HepG2 (cell line): ENCODE measurements around the gene SLC43A1. TPM values are rescaled to one million over a fixed set of nuclear protein-coding genes. Genes with fewer than 3 reads are reported as not detected.

ENCODE experiments used
- ATAC-seq: fragments of 200-7000 bp; cut with Tn5 transposase; 3 replicates; pipeline ENCODE4 v1.9.1; 2020; ENCODE audit warnings: mild to moderate bottlenecking, moderate library complexity
- BruUV-seq: library from RNA; stranded (reverse); fragments of 400-500 nt; replicated peaks from 2 replicates; lab custom pipeline; 2021; lab: Mats Ljungman, UMichigan
- CTCF ChIA-PET: fragments of 300-600 bp; formaldehyde crosslinking; extraction: SDS; loops from one replicate; lab custom pipeline; 2021; ENCODE audit warnings: low total read pairs, inconsistent platforms, low intra/inter-chr PET ratio; lab: Yijun Ruan, JAX
- POLR2A ChIA-PET: fragments of 350-600 bp; sonication (Branson Sonifier 250); formaldehyde crosslinking; loops from one replicate; lab custom pipeline; 2020; ENCODE audit warnings: antibody characterized with exemption, inconsistent platforms; lab: Yijun Ruan, JAX
- DNase-seq: peaks from one replicate; pipeline ENCODE4 v3.0.0-alpha.2; 2015; ENCODE audit warnings: low spot score
- FAIRE-seq: peaks from 3 replicates; lab custom pipeline; 2011; peaks lifted over from hg19 to GRCh38; lab: Jason Lieb, UNC
- H2AFZ ChIP-seq: one replicate; pipeline ENCODE4 v1.6.1; 2011; ENCODE audit warnings: low read length, inconsistent platforms
- H3K27ac ChIP-seq: fragments of 300-600 bp; 3 replicates; pipeline ENCODE4 v1.8.0; 2011; ENCODE audit warnings: mixed run types, mild to moderate bottlenecking, mixed read lengths, low read length, inconsistent platforms; ENCODE audit not compliant: insufficient read depth; ENCODE audit errors: extremely low read length
- H3K27me3 ChIP-seq, 2 experiments: fragments of 200-600 bp in 1 of 2; 2 replicates in 1 of 2; 3 replicates in 1 of 2; pipeline versions ENCODE4 v1.6.0 to v1.8.0; 2011; ENCODE audit warnings: low read length in 2 of 2, mild to moderate bottlenecking in 2 of 2, moderate library complexity in 2 of 2, inconsistent platforms in 1 of 2; ENCODE audit not compliant: insufficient read depth in 2 of 2, control insufficient read depth in 1 of 2
- H3K36me3 ChIP-seq, 2 experiments: fragments of 200-600 bp in 1 of 2; replicated peaks in 1 of 2; 2 replicates in 1 of 2; 3 replicates in 1 of 2; pipeline versions ENCODE4 v1.5.1 to v1.8.0; 2011; ENCODE audit warnings: low read length in 2 of 2, inconsistent platforms in 1 of 2; ENCODE audit not compliant: insufficient read depth in 2 of 2, control insufficient read depth in 1 of 2
- H3K4me1 ChIP-seq: 2 replicates; pipeline ENCODE4 v1.5.1; 2012; ENCODE audit warnings: low read length, inconsistent platforms; ENCODE audit not compliant: insufficient read depth
- H3K4me2 ChIP-seq: 2 replicates; pipeline ENCODE4 v1.6.0; 2011; ENCODE audit warnings: low read depth, low read length, inconsistent platforms
- H3K4me3 ChIP-seq, 3 experiments: fragments of 200-600 bp in 1 of 3; sonication (generic), shearing (Covaris generic) in 1 of 3; replicated peaks in 1 of 3; 2 replicates each; pipeline ENCODE4 v1.5.1; 2011 to 2016; ENCODE audit warnings: low read length in 3 of 3, inconsistent platforms in 2 of 3, low read depth in 2 of 3, mild to moderate bottlenecking in 2 of 3, control low read depth in 1 of 3, mixed read lengths in 1 of 3; ENCODE audit not compliant: insufficient read depth in 1 of 3
- H3K79me2 ChIP-seq: one replicate; pipeline ENCODE4 v1.6.1; 2011; ENCODE audit warnings: low read length, inconsistent platforms; ENCODE audit not compliant: insufficient read depth
- H3K9ac ChIP-seq: 2 replicates; pipeline ENCODE4 v1.6.0; 2011; ENCODE audit warnings: mild to moderate bottlenecking, low read depth, low read length, inconsistent platforms; ENCODE audit not compliant: insufficient read depth
- H3K9me3 ChIP-seq: 2 replicates; pipeline ENCODE4 v1.5.1; 2012; ENCODE audit warnings: mild to moderate bottlenecking, low read length
- H4K20me1 ChIP-seq: 2 replicates; pipeline ENCODE4 v1.6.0; 2011; ENCODE audit warnings: inconsistent platforms, mild to moderate bottlenecking, low read length, moderate library complexity; ENCODE audit not compliant: insufficient read depth
- CCAR2 ChIP-seq: fragments of 200-400 bp; formaldehyde crosslinking; optimal IDR thresholded peaks from 2 replicates; pipeline ENCODE3; 2018; ENCODE audit warnings: low read depth, mild to moderate bottlenecking, low read length, moderate library complexity
- CSRNP1 ChIP-seq: sonication (generic); formaldehyde crosslinking; IDR thresholded peaks from 2 replicates; pipeline ENCODE4 v1.8.1; 2023; ENCODE audit warnings: mild to moderate bottlenecking, missing genetic modification reagents
- FOSL2 ChIP-seq: sonication (generic); formaldehyde crosslinking; IDR thresholded peaks from 2 replicates; pipeline ENCODE4 v1.4.0; 2020; ENCODE audit warnings: missing genetic modification reagents
- GATAD2A ChIP-seq: IDR thresholded peaks from 2 replicates; pipeline ENCODE4 v1.6.1; 2016
- NFIC ChIP-seq: IDR thresholded peaks from 2 replicates; pipeline ENCODE4 v1.6.1; 2012; ENCODE audit warnings: mild to moderate bottlenecking, low read length, inconsistent platforms
- PHF8 ChIP-seq: sonication (generic); formaldehyde crosslinking; IDR thresholded peaks from 2 replicates; pipeline ENCODE4 v1.5.0; 2020; ENCODE audit warnings: missing genetic modification reagents
- PRDM4 ChIP-seq: sonication (generic); formaldehyde crosslinking; IDR thresholded peaks from 2 replicates; pipeline ENCODE4 v1.9.0; 2021; ENCODE audit warnings: missing genetic modification reagents, borderline replicate concordance
- THAP9 ChIP-seq: sonication (generic); formaldehyde crosslinking; IDR thresholded peaks from 2 replicates; pipeline ENCODE4; 2020; ENCODE audit warnings: missing genetic modification reagents, mild to moderate bottlenecking, borderline replicate concordance
- ZFP82 ChIP-seq: sonication (generic); formaldehyde crosslinking; IDR thresholded peaks from 2 replicates; pipeline ENCODE4 v1.5.1; 2020; ENCODE audit warnings: mild to moderate bottlenecking, missing genetic modification reagents, borderline replicate concordance
- ZUFSP ChIP-seq: sonication (generic); formaldehyde crosslinking; IDR thresholded peaks from 2 replicates; pipeline ENCODE4 v1.9.0; 2021; ENCODE audit warnings: missing genetic modification reagents, mild to moderate bottlenecking, borderline replicate concordance
- WGBS: methylation state at CpG from one replicate; pipeline ENCODE4 v1.1.6; 2017; ENCODE audit warnings: low lambda C conversion rate; 5-methylcytosine and 5-hydroxymethylcytosine counted together
- in situ Hi-C: cut with HindIII; loops from 2 replicates; pipeline ENCODE4 v1.10.0; 2017; ENCODE audit warnings: low pct_unique_long_range_greater_than_20kb; ENCODE audit not compliant: extremely low pct_ligation_motif_present
- intact Hi-C: fragments of 100-400 bp; cut with micrococcal nuclease; formaldehyde crosslinking; loops from one replicate; pipeline ENCODE4 v1.10.0; 2022; ENCODE audit not compliant: unreplicated experiment
- polyA plus RNA-seq, 8 experiments: library from polyadenylated mRNA; depleted of rRNA in 3 of 8; stranded (reverse) in 7 of 8; unstranded in 1 of 8; fragments of >200 nt; fragmentation: Illumina TruSeq in 4 of 8; extraction: Trizol in 4 of 8; gene quantifications; 2 replicates each; pipeline versions ENCODE4 v1.2.1 to v1.2.3, GENCODE V29; 2011 to 2016; ENCODE audit warnings: low read depth in 4 of 8, missing spikeins in 1 of 8, mixed read lengths in 1 of 8; ENCODE audit not compliant: insufficient read depth in 1 of 8
- total RNA-seq, 5 experiments: library from RNA; depleted of rRNA; stranded (reverse); fragments of >200 nt; fragmentation: Illumina TruSeq; extraction: Trizol; gene quantifications; 2 replicates each; pipeline ENCODE4 v1.2.3, GENCODE V29; 2016; ENCODE audit warnings: low read depth in 1 of 5

SLC43A1 gene
- total and polyA plus RNA-seq, 2 of the 13 experiments (the other 11 are each of a cell fraction or from before 2014, with no cell fraction given): 72.3 to 87.6 TPM

- TF ChIP-seq PRDM4 (CRISPR knock-in tag) (no peak), THAP9 (CRISPR knock-in tag) (no peak), ZUFSP (CRISPR knock-in tag) (no peak), ZFP82 (CRISPR knock-in tag) (no peak)
These were observed 13.1 kb downstream of the SLC43A1 start (continued) for GRCh38 chr11:57502376-57502775.

GRCh38 chr11:57501953-57502352 lies 13.5 kb downstream of the SLC43A1 start:
- no peaks in the 10 kb centered on the region for H3K27me3 ChIP-seq
- H3K27ac ChIP-seq: peak overlapping the region; percentile 55
- 72% methylated on average over 4 of the region's 4 CpGs for WGBS
- ChIA-PET CTCF (no interaction called here), POLR2A (interaction anchor here (0.6 to 9.7 kb wide), 5 partner anchors 9 to 253 kb away, joined by 3 to 111 read pairs (median 3); partner anchors contain the start of gene SLC43A1)
- H3K36me3 ChIP-seq: peaks cover 14 to 53% of the 10 kb centered on the region in 2 experiments; a peak in 4 of 5 replicates
- DNase-seq: no peak
- H3K4me3 ChIP-seq: no peak overlapping the region
- H3K4me2 ChIP-seq: no peak overlapping the region
- peaks cover 13% of the 10 kb centered on the region for H4K20me1 ChIP-seq
- no peak for FAIRE-seq
- in situ Hi-C loops: no loop called here
- TF ChIP-seq CSRNP1 (CRISPR knock-in tag) (no peak), NFIC (0 out of 2 replicates have a peak, but pooled peaks have one; percentile 8), CCAR2 (no peak), PHF8 (no peak), FOSL2 (CRISPR knock-in tag) (peak; percentile 54; the same call in 1 of the 2 replicates), GATAD2A (CRISPR knock-in tag) (no peak)
- ATAC-seq: no peak
- peaks cover 50% of the 10 kb centered on the region for H3K79me2 ChIP-seq
- intact Hi-C loops: no loop called here
- H3K4me1 ChIP-seq: peaks cover 100% of the 10 kb centered on the region
- no peak overlapping the region for H3K9ac ChIP-seq
- no peaks in the 10 kb centered on the region for H3K9me3 ChIP-seq
- no peak overlapping the region for H2AFZ ChIP-seq
- no TSS peak for BruUV-seq
